ENCODE results near the gene IL4R. TPM values are rescaled to one million over a fixed set of nuclear protein-coding genes. Genes with fewer than 3 reads are reported as not detected.

Gene IL4R
- total and polyA plus RNA-seq, 2 donors (not counting 1 experiment from before 2014, with no cell fraction given), result 17.1 to 23.6 TPM

DNA sequence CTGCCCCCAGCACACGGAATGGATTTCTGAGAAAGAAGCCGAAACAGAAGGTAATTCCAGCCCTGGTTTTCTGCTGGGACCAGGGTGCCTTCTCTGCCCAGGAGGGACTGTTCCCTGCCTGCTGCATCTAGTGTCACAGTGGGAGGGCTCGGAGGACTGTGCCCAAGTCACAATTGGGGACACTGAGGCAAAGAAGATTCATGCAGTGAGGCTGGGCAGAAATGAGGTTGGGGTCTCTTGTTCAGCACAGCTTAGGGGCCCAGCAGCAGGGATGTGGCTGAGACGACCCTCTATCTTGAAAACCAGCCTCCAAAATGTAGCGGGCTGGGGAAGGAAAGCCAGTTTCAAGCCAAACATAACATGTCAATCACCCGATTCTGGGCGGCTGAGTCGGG, 88.8 kb downstream of the IL4R start:
- H3K36me3 ChIP-seq (ENCODE audit: control insufficient read depth, insufficient read depth, low read length), result no peaks in the 10 kb centered on the region
- no peak overlapping the region for H3K4me3 ChIP-seq (replicated peaks in 1 of 4; ENCODE audit: control extremely low read depth in 1 of 4, insufficient read depth in 1 of 4, low read depth in 3 of 4, low read length in 4 of 4)
- peaks cover 2% of the 10 kb centered on the region for H3K27me3 ChIP-seq (ENCODE audit: control insufficient read depth, insufficient read depth, low read length)
- DNase-seq (ENCODE audit: low read depth in 2 of 2), result no peak
- peaks cover 9% of the 10 kb centered on the region for H3K4me1 ChIP-seq (ENCODE audit: control insufficient read depth, extremely low read depth, insufficient read depth, low read length)
- H3K27ac ChIP-seq (ENCODE audit: insufficient read depth, low read length), result no peak overlapping the region
- H3K9me3 ChIP-seq (ENCODE audit: control insufficient read depth, insufficient read depth, low read depth, low read length), result no peaks in the 10 kb centered on the region
- no peak overlapping the region for H2AFZ ChIP-seq (ENCODE audit: low read length)
- H3K4me2 ChIP-seq (ENCODE audit: extremely low read depth, insufficient read depth, low read length), result peak overlapping the region; percentile 40
- H3K79me2 ChIP-seq (ENCODE audit: control insufficient read depth, insufficient read depth, low read length), result no peaks in the 10 kb centered on the region
- no peak overlapping the region for H3K9ac ChIP-seq (ENCODE audit: insufficient read depth, low read length)
- no peak for TF ChIP-seq EZH2 (IDR thresholded peaks at IDR 0.05; ENCODE audit: low read length, missing control alignments)
- TF ChIP-seq, protein P1, sequence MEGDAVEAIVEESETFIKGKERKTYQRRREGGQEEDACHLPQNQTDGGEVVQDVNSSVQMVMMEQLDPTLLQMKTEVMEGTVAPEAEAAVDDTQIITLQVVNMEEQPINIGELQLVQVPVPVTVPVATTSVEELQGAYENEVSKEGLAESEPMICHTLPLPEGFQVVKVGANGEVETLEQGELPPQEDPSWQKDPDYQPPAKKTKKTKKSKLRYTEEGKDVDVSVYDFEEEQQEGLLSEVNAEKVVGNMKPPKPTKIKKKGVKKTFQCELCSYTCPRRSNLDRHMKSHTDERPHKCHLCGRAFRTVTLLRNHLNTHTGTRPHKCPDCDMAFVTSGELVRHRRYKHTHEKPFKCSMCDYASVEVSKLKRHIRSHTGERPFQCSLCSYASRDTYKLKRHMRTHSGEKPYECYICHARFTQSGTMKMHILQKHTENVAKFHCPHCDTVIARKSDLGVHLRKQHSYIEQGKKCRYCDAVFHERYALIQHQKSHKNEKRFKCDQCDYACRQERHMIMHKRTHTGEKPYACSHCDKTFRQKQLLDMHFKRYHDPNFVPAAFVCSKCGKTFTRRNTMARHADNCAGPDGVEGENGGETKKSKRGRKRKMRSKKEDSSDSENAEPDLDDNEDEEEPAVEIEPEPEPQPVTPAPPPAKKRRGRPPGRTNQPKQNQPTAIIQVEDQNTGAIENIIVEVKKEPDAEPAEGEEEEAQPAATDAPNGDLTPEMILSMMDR (conservative IDR thresholded peaks at IDR 0.05 in 1 of 2, IDR thresholded peaks at IDR 0.05 in 1 of 2; ENCODE audit: low read depth in 1 of 2, low read length in 2 of 2), result no peak
- no peaks in the 10 kb centered on the region for H4K20me1 ChIP-seq (ENCODE audit: control insufficient read depth, extremely low read depth, insufficient read depth, low read length)

DNA sequence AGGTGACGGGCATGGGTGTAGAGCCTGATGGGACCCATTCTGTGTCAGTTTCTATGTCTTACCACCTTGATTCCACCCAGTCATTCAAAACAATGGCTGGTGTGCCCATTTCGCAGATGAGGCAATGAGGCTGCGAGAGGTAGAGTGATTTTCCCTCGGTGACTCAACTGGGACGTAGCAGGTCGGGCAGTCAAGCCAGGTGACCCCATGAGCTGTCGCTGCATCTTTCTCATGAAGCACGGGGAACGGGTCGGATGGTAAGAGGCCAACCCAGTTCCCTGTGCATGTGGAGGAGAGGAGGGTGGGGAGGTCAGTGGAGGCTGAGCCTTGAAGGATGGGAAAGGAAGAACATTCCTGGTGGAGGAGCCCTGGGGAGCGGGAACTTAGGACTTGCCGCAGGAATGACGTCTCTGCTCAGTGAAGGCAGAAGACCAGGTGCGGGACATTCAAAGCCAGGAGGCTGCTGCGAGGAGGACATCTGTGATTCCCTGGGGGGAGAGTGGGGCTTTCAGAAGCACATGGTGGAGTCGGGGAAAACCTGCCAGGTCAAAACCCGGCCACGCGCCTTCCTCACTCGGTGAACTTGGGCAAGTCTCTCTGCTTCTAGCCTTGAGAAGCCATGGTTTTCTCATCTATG, 89.3 kb downstream of the IL4R start:
- peaks cover 10% of the 10 kb centered on the region for H3K4me1 ChIP-seq (ENCODE audit: control insufficient read depth, extremely low read depth, insufficient read depth, low read length)
- H3K9ac ChIP-seq (ENCODE audit: insufficient read depth, low read length), result no peak overlapping the region
- peak; percentile 25 for TF ChIP-seq EZH2 (IDR thresholded peaks at IDR 0.05; ENCODE audit: low read length, missing control alignments)
- TF ChIP-seq, protein P1 (conservative IDR thresholded peaks at IDR 0.05 in 1 of 2, IDR thresholded peaks at IDR 0.05 in 1 of 2; ENCODE audit: low read depth in 1 of 2, low read length in 2 of 2), result no peak
- no peaks in the 10 kb centered on the region for H3K79me2 ChIP-seq (ENCODE audit: control insufficient read depth, insufficient read depth, low read length)
- no peak overlapping the region for H3K4me3 ChIP-seq (replicated peaks in 1 of 4; ENCODE audit: control extremely low read depth in 1 of 4, insufficient read depth in 1 of 4, low read depth in 3 of 4, low read length in 4 of 4)
- H3K27ac ChIP-seq (ENCODE audit: insufficient read depth, low read length), result no peak overlapping the region
- no peaks in the 10 kb centered on the region for H4K20me1 ChIP-seq (ENCODE audit: control insufficient read depth, extremely low read depth, insufficient read depth, low read length)
- no peak overlapping the region for H2AFZ ChIP-seq (ENCODE audit: low read length)
- no peaks in the 10 kb centered on the region for H3K36me3 ChIP-seq (ENCODE audit: control insufficient read depth, insufficient read depth, low read length)
- no peak for DNase-seq (ENCODE audit: low read depth in 2 of 2)
- H3K27me3 ChIP-seq (ENCODE audit: control insufficient read depth, insufficient read depth, low read length), result peaks cover 2% of the 10 kb centered on the region
- H3K4me2 ChIP-seq (ENCODE audit: extremely low read depth, insufficient read depth, low read length), result no peak overlapping the region
- H3K9me3 ChIP-seq (ENCODE audit: control insufficient read depth, insufficient read depth, low read depth, low read length), result no peaks in the 10 kb centered on the region

DNA sequence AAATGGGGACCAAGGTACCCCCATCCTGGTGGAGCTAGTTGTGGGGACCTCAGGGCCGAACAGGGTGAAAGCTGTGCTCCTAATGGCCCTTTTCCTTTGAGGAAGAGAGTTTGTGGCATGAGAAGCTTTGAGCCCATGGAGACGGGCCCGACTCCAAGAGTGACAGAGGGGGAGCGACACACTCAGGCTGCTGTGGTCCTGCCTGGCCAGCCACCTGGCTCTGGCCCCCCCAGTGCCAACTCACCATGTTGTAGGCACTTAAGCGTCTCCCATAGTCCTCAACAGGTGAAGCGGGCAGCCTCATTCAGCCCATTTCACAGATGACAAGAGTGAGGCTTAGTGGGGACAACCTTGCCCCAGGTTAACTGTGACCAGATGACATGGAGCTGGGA, 89.8 kb downstream of the IL4R start:
- Histone ChIP-seq H3K27me3 (ENCODE audit: control insufficient read depth, insufficient read depth, low read length) (peaks cover 2% of the 10 kb centered on the region), H3K4me2 (ENCODE audit: extremely low read depth, insufficient read depth, low read length) (no peak overlapping the region), H3K4me3 (replicated peaks in 1 of 4; ENCODE audit: control extremely low read depth in 1 of 4, insufficient read depth in 1 of 4, low read depth in 3 of 4, low read length in 4 of 4) (no peak overlapping the region), H3K4me1 (ENCODE audit: control insufficient read depth, extremely low read depth, insufficient read depth, low read length) (peaks cover 12% of the 10 kb centered on the region), H3K36me3 (ENCODE audit: control insufficient read depth, insufficient read depth, low read length) (no peaks in the 10 kb centered on the region), H3K79me2 (ENCODE audit: control insufficient read depth, insufficient read depth, low read length) (no peaks in the 10 kb centered on the region), H3K9me3 (ENCODE audit: control insufficient read depth, insufficient read depth, low read depth, low read length) (no peaks in the 10 kb centered on the region), H4K20me1 (ENCODE audit: control insufficient read depth, extremely low read depth, insufficient read depth, low read length) (no peaks in the 10 kb centered on the region), H2AFZ (ENCODE audit: low read length) (no peak overlapping the region), H3K9ac (ENCODE audit: insufficient read depth, low read length) (no peak overlapping the region), H3K27ac (ENCODE audit: insufficient read depth, low read length) (no peak overlapping the region)
- no peak for TF ChIP-seq EZH2 (IDR thresholded peaks at IDR 0.05; ENCODE audit: low read length, missing control alignments)
- TF ChIP-seq, protein P1 (conservative IDR thresholded peaks at IDR 0.05 in 1 of 2, IDR thresholded peaks at IDR 0.05 in 1 of 2; ENCODE audit: low read depth in 1 of 2, low read length in 2 of 2), result no peak
- no peak for DNase-seq (ENCODE audit: low read depth in 2 of 2)

Measured in fibroblast of lung (primary cell).